K562 (cell line): ENCODE results near the gene SNRNP200. TPM values are rescaled to one million over a fixed set of nuclear protein-coding genes. Genes with fewer than 3 reads are reported as not detected.
A peak's percentile ranks its signal among the peaks of the same experiment; 100 is the strongest.

ENCODE experiments used
- CREB1 ChIP-seq, 2 experiments: sonication (generic) in 1 of 2; formaldehyde crosslinking in 1 of 2; IDR thresholded peaks; 2 replicates each; pipeline versions ENCODE4 v1.6.1 to v1.8.0; 2012 to 2022; ENCODE audit warnings: inconsistent platforms in 1 of 2, mild to moderate bottlenecking in 1 of 2, missing genetic modification reagents in 1 of 2, moderate library complexity in 1 of 2
- CTCFL ChIP-seq: IDR thresholded peaks from 2 replicates; pipeline ENCODE4 v1.6.1; 2011; ENCODE audit warnings: borderline replicate concordance, low read depth, mild to moderate bottlenecking, moderate library complexity, low read length; ENCODE audit not compliant: insufficient read depth, poor library complexity, severe bottlenecking
- DEAF1 ChIP-seq: fragments of 450-650 bp; formaldehyde crosslinking; IDR thresholded peaks from 2 replicates; pipeline ENCODE4 v1.4.0; 2020; ENCODE audit warnings: mild to moderate bottlenecking, moderate library complexity
- GATAD2B ChIP-seq: fragments of 450-650 bp; IDR thresholded peaks from 2 replicates; pipeline ENCODE4 v1.6.1; 2017; ENCODE audit warnings: mild to moderate bottlenecking, borderline replicate concordance
- HMGXB4 ChIP-seq: sonication (generic); formaldehyde crosslinking; IDR thresholded peaks from 2 replicates; pipeline ENCODE4 v1.8.1; 2023; ENCODE audit warnings: mild to moderate bottlenecking, missing genetic modification reagents
- MBD2 ChIP-seq: sonication (generic); IDR thresholded peaks from 2 replicates; pipeline ENCODE4 v1.6.1; 2016; ENCODE audit warnings: low read depth, borderline replicate concordance
- PREB ChIP-seq: sonication (generic); formaldehyde crosslinking; IDR thresholded peaks from 2 replicates; pipeline ENCODE4 v1.8.1; 2023; ENCODE audit warnings: mild to moderate bottlenecking, missing genetic modification reagents
- ZFP1 ChIP-seq: fragments of 450-650 bp; formaldehyde crosslinking; IDR thresholded peaks from 2 replicates; pipeline ENCODE4 v1.4.0; 2020; ENCODE audit warnings: mild to moderate bottlenecking, mixed read lengths
- polyA plus RNA-seq, 8 experiments: library from polyadenylated mRNA; depleted of rRNA in 4 of 8; stranded (reverse) in 5 of 8; unstranded in 3 of 8; fragments of >200 nt; fragmentation: Nextera tagmentation in 2 of 8; fragmentation: Illumina TruSeq in 1 of 8; extraction: Ambion mirVana in 2 of 8; extraction: Trizol in 1 of 8; gene quantifications; 2 replicates each; pipeline versions ENCODE4 v1.2.1 to v1.2.3, GENCODE V29; 2011 to 2014; ENCODE audit warnings: inconsistent platforms in 1 of 8, missing spikeins in 1 of 8
- total RNA-seq, 7 experiments: library from RNA; depleted of rRNA in 6 of 7; stranded (reverse); fragments of >200 nt in 6 of 7; fragmentation: Illumina TruSeq in 2 of 7; extraction: Trizol in 2 of 7; gene quantifications; 2 replicates each; pipeline versions ENCODE4 v1.2.1 to v1.2.3, GENCODE V29; 2011 to 2021; ENCODE audit warnings: low replicate concordance in 1 of 7
- TF ChIP-seq, protein P1 (sequence below): sonication (generic); formaldehyde crosslinking; IDR thresholded peaks from 2 replicates; pipeline ENCODE4 v1.8.0; 2022; ENCODE audit warnings: missing genetic modification reagents, mild to moderate bottlenecking, moderate library complexity, borderline replicate concordance
- TF ChIP-seq, protein P2 (sequence below): sonication (generic); formaldehyde crosslinking; IDR thresholded peaks from 2 replicates; pipeline ENCODE4 v1.8.1; 2023; ENCODE audit warnings: mild to moderate bottlenecking, missing genetic modification reagents
- TF ChIP-seq, protein P3 (sequence below): fragments of 450-650 bp; IDR thresholded peaks from 2 replicates; pipeline ENCODE4 v1.6.1; 2016; ENCODE audit warnings: borderline replicate concordance

SNRNP200 gene
- total and polyA plus RNA-seq, 9 of the 15 experiments (the other 6 are each of a cell fraction or from before 2014, with no cell fraction given), result 76.1 to 231 (median 155) TPM

GRCh38 chr2:96264656-96265348 is 40.5 kb downstream of the SNRNP200 start (continued):
- 0 out of 2 replicates have a peak, but pooled peaks have one; percentile 11 for TF ChIP-seq DEAF1 (CRISPR knock-in tag)
- TF ChIP-seq CREB1 (IDR thresholded peaks at IDR 0.05), result no peak
- TF ChIP-seq CREB1 (CRISPR knock-in tag; IDR thresholded peaks at IDR 0.05), result peak; percentile 11; the same call in 1 of the 2 replicates
- 0 out of 2 replicates have a peak, but pooled peaks have one; percentile 25 for TF ChIP-seq PREB
- TF ChIP-seq HMGXB4 (CRISPR knock-in tag), result 0 out of 2 replicates have a peak, but pooled peaks have one; percentile 48
- no peak for TF ChIP-seq GATAD2B
- TF ChIP-seq, protein P1, sequence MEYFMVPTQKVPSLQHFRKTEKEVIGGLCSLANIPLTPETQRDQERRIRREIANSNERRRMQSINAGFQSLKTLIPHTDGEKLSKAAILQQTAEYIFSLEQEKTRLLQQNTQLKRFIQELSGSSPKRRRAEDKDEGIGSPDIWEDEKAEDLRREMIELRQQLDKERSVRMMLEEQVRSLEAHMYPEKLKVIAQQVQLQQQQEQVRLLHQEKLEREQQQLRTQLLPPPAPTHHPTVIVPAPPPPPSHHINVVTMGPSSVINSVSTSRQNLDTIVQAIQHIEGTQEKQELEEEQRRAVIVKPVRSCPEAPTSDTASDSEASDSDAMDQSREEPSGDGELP (CRISPR knock-in tag), result peak; percentile 26; the same call in 1 of the 2 replicates
- TF ChIP-seq, protein P2, sequence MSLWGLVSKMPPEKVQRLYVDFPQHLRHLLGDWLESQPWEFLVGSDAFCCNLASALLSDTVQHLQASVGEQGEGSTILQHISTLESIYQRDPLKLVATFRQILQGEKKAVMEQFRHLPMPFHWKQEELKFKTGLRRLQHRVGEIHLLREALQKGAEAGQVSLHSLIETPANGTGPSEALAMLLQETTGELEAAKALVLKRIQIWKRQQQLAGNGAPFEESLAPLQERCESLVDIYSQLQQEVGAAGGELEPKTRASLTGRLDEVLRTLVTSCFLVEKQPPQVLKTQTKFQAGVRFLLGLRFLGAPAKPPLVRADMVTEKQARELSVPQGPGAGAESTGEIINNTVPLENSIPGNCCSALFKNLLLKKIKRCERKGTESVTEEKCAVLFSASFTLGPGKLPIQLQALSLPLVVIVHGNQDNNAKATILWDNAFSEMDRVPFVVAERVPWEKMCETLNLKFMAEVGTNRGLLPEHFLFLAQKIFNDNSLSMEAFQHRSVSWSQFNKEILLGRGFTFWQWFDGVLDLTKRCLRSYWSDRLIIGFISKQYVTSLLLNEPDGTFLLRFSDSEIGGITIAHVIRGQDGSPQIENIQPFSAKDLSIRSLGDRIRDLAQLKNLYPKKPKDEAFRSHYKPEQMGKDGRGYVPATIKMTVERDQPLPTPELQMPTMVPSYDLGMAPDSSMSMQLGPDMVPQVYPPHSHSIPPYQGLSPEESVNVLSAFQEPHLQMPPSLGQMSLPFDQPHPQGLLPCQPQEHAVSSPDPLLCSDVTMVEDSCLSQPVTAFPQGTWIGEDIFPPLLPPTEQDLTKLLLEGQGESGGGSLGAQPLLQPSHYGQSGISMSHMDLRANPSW (CRISPR knock-in tag), result 0 out of 2 replicates have a peak, but pooled peaks have one; percentile 77
- TF ChIP-seq ZFP1 (CRISPR knock-in tag), result 0 out of 2 replicates have a peak, but pooled peaks have one; percentile 57
- TF ChIP-seq, protein P3, sequence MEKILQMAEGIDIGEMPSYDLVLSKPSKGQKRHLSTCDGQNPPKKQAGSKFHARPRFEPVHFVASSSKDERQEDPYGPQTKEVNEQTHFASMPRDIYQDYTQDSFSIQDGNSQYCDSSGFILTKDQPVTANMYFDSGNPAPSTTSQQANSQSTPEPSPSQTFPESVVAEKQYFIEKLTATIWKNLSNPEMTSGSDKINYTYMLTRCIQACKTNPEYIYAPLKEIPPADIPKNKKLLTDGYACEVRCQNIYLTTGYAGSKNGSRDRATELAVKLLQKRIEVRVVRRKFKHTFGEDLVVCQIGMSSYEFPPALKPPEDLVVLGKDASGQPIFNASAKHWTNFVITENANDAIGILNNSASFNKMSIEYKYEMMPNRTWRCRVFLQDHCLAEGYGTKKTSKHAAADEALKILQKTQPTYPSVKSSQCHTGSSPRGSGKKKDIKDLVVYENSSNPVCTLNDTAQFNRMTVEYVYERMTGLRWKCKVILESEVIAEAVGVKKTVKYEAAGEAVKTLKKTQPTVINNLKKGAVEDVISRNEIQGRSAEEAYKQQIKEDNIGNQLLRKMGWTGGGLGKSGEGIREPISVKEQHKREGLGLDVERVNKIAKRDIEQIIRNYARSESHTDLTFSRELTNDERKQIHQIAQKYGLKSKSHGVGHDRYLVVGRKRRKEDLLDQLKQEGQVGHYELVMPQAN, result no peak
- peak; percentile 9 for TF ChIP-seq CTCFL
- no peak for TF ChIP-seq MBD2
- TF ChIP-seq, all 486 proteins: peak for 14
